Epithelial cell of prostate (primary cell): Measurements from ENCODE around the gene BAIAP2L1.
"Not testable (repeated sequence)": the region's sequence is repeated elsewhere in the genome, so short reads cannot be mapped to it uniquely, and the experiment has no call there.

Experiments
- DNase-seq: peaks from one replicate; pipeline ENCODE4 v3.0.0-alpha.2; 2011; ENCODE audit warnings: low read depth, low spot score
- H3K27ac ChIP-seq: fragments of 450-650 bp; 2 replicates; pipeline ENCODE4 v1.5.1; 2017; ENCODE audit warnings: mild to moderate bottlenecking

BAIAP2L1 gene

GRCh38 chr7:98399890-98400541, 874 bp downstream of the BAIAP2L1 start:
- peak overlapping the region; percentile 96 for H3K27ac ChIP-seq
- DNase-seq, result no peak

- no peak for DNase-seq
- H3K27ac ChIP-seq, result peak overlapping the region; percentile 96
These were observed 1.4 kb downstream of the BAIAP2L1 start for GRCh38 chr7:98399462-98399861.

GRCh38 chr7:98398567-98399372, 2.1 kb downstream of the BAIAP2L1 start:
- no peak for DNase-seq
- H3K27ac ChIP-seq, result peak overlapping the region; percentile 96

GRCh38 chr7:98396768-98397167, 4.1 kb downstream of the BAIAP2L1 start:
- H3K27ac ChIP-seq, result no peak overlapping the region
- no peak for DNase-seq

- DNase-seq, result no peak
- no peak overlapping the region for H3K27ac ChIP-seq
These were observed 4.9 kb downstream of the BAIAP2L1 start for GRCh38 chr7:98395951-98396350.

GRCh38 chr7:98395481-98395880, 5.4 kb downstream of the BAIAP2L1 start:
- no peak overlapping the region for H3K27ac ChIP-seq
- no peak for DNase-seq

GRCh38 chr7:98394377-98394836, 6.5 kb downstream of the BAIAP2L1 start:
- H3K27ac ChIP-seq, result peak overlapping the region; percentile 54

GRCh38 chr7:98387544-98388226, 13.2 kb downstream of the BAIAP2L1 start:
- no peak overlapping the region for H3K27ac ChIP-seq
- DNase-seq, result no peak

More at GRCh38 chr7:98394377-98394836, 6.5 kb downstream of the BAIAP2L1 start:
- DNase-seq, result no peak

GRCh38 chr7:98387131-98387530, 13.8 kb downstream of the BAIAP2L1 start:
- no peak for DNase-seq

GRCh38 chr7:98385532-98385931, 15.4 kb downstream of the BAIAP2L1 start:
- DNase-seq, H3K27ac ChIP-seq: not testable (repeated sequence)

More at GRCh38 chr7:98387131-98387530, 13.8 kb downstream of the BAIAP2L1 start:
- no peak overlapping the region for H3K27ac ChIP-seq

GRCh38 chr7:98378210-98378819, 22.6 kb downstream of the BAIAP2L1 start:
- no peak overlapping the region for H3K27ac ChIP-seq
- no peak for DNase-seq

GRCh38 chr7:98376711-98377110, 24.2 kb downstream of the BAIAP2L1 start:
- H3K27ac ChIP-seq, result no peak overlapping the region
- no peak for DNase-seq

GRCh38 chr7:98375664-98376063, 25.2 kb downstream of the BAIAP2L1 start:
- DNase-seq, result no peak

GRCh38 chr7:98374285-98374680, 26.6 kb downstream of the BAIAP2L1 start:
- DNase-seq, result no peak

More at GRCh38 chr7:98375664-98376063, 25.2 kb downstream of the BAIAP2L1 start:
- no peak overlapping the region for H3K27ac ChIP-seq

GRCh38 chr7:98372993-98373392, 27.9 kb downstream of the BAIAP2L1 start:
- peak overlapping the region; percentile 80 for H3K27ac ChIP-seq
- DNase-seq, result peak; percentile 73

More at GRCh38 chr7:98374285-98374680, 26.6 kb downstream of the BAIAP2L1 start:
- peak overlapping the region; percentile 80 for H3K27ac ChIP-seq

- no peak for DNase-seq
- no peak overlapping the region for H3K27ac ChIP-seq
These were observed 31.2 kb downstream of the BAIAP2L1 start for GRCh38 chr7:98369726-98370125.

- H3K27ac ChIP-seq, result no peak overlapping the region
- no peak for DNase-seq
These were observed 32.2 kb downstream of the BAIAP2L1 start for GRCh38 chr7:98368716-98369115.

- DNase-seq, result no peak
- no peak overlapping the region for H3K27ac ChIP-seq
These were observed 34.3 kb downstream of the BAIAP2L1 start for GRCh38 chr7:98366562-98366938.

- no peak overlapping the region for H3K27ac ChIP-seq
- no peak for DNase-seq
These were observed 34.9 kb downstream of the BAIAP2L1 start for GRCh38 chr7:98365863-98366561.

- no peak for DNase-seq
- no peak overlapping the region for H3K27ac ChIP-seq
These were observed 36.7 kb downstream of the BAIAP2L1 start for GRCh38 chr7:98364220-98364619.
